Measurements from ENCODE around the gene AATK. TPM values are rescaled to one million over a fixed set of nuclear protein-coding genes. Genes with fewer than 3 reads are reported as not detected.

AATK gene
- total and polyA plus RNA-seq, 9 of the 15 experiments (the other 6 are each of a cell fraction or from before 2014, with no cell fraction given), result 0.11 to 0.55 (median 0.38) TPM; not detected in 5

DNA sequence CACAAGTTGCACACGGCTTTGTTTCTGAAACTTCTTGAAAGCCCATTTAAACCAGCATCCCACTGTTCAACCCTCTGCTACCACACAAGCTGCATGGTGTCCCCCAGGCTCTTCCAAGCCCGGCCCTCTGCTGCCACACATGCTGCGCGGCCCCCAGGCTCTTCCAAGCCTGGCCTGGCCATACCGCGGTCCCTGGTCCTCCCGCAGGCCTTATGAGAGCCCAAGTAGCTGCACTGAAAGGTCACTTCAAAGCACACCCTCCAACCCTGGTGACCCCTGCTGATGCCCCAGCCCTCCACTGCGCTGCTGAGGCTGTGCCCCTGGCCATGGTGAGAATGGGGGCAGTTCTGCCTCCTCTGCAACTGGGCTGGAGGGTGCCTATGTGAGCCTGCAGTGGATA lies 26.6 kb downstream of the AATK start:
- in situ Hi-C loops (cut with MboI) (loop anchor here (25.0 kb wide), 1 partner anchor 98 kb away; the partner anchor contains the start of genes NDUFAF8 and TEPSIN), intact Hi-C loops (cut with micrococcal nuclease) (no loop called here)
- BruUV-seq (replicated peaks), result no TSS peak
- Histone ChIP-seq H3K4me3 (no peak overlapping the region), H3K4me2 (ENCODE audit: insufficient read depth, low read length) (no peak overlapping the region), H3K27ac (ENCODE audit: extremely low read depth, low read depth, low read length) (no peak overlapping the region), H4K20me1 (replicated peaks; ENCODE audit: control insufficient read depth, insufficient read depth, low read length) (no peaks in the 10 kb centered on the region), H2AFZ (ENCODE audit: low read depth, low read length) (no peak overlapping the region), H3K79me2 (ENCODE audit: control insufficient read depth, insufficient read depth, low read length) (no peaks in the 10 kb centered on the region), H3K27me3 (ENCODE audit: control insufficient read depth in 2 of 2, insufficient read depth in 2 of 2, low read length in 2 of 2) (peaks cover 0 to 20% of the 10 kb centered on the region in 2 experiments; a peak in 2 of 5 replicates), H3K9ac (ENCODE audit: insufficient read depth in 1 of 2, low read depth in 2 of 2, low read length in 2 of 2) (no peak overlapping the region; a peak in 1 of 4 replicates), H3K9me3 (replicated peaks; ENCODE audit: control insufficient read depth, insufficient read depth, low read depth, low read length) (peaks cover 2% of the 10 kb centered on the region; the same call in 1 of the 2 replicates), H3K4me1 (replicated peaks in 1 of 2; ENCODE audit: control insufficient read depth in 2 of 2, insufficient read depth in 2 of 2, low read length in 2 of 2) (peaks cover 9 to 52% of the 10 kb centered on the region in 2 experiments; a peak in 3 of 5 replicates), H3K9me1 (ENCODE audit: control insufficient read depth, insufficient read depth, low read length) (no peaks in the 10 kb centered on the region), H3K36me3 (ENCODE audit: control insufficient read depth, insufficient read depth, low read length) (no peaks in the 10 kb centered on the region)
- WGBS (ENCODE audit: insufficient coverage, low coverage, missing lambda C conversion rate), result 26% methylated on average over 8 of the region's 8 CpGs
- ChIA-PET POLR2A (interaction anchor here (1.4 kb wide), 1 partner anchor 8 kb away, joined by 6 read pairs; no protein-coding TSS in a partner anchor), CTCF (ENCODE audit: low intra/inter-chr PET ratio) (interaction anchor here (0.9 kb wide), 1 partner anchor 103 kb away, joined by 3 read pairs; no protein-coding TSS in a partner anchor)
- FAIRE-seq (no peak), ATAC-seq (no peak), DNase-seq (ENCODE audit: extremely low read depth in 1 of 4, low spot score in 3 of 4) (no peak)
- TF ChIP-seq BCL6 (CRISPR knock-in tag; IDR thresholded peaks at IDR 0.05) (no peak), MXI1 (IDR thresholded peaks at IDR 0.05; ENCODE audit: low read depth, low read length) (no peak), NFE2 (IDR thresholded peaks at IDR 0.05; ENCODE audit: low read depth) (no peak), RFX7 (CRISPR knock-in tag; IDR thresholded peaks at IDR 0.05) (no peak), PHF8 (IDR thresholded peaks at IDR 0.05; ENCODE audit: borderline replicate concordance, low read length) (no peak), MTF1 (CRISPR knock-in tag; IDR thresholded peaks at IDR 0.05; ENCODE audit: borderline replicate concordance) (no peak), ZNF766 (CRISPR knock-in tag; conservative IDR thresholded peaks at IDR 0.05) (no peak), ZNF133 (CRISPR knock-in tag; IDR thresholded peaks at IDR 0.05) (no peak), HEY1 (CRISPR knock-in tag; IDR thresholded peaks at IDR 0.05; ENCODE audit: borderline replicate concordance) (no peak), ZNF354B (CRISPR knock-in tag; IDR thresholded peaks at IDR 0.05) (no peak), IFI16 (CRISPR knock-in tag; IDR thresholded peaks at IDR 0.05) (no peak)
- TF ChIP-seq, protein P1, sequence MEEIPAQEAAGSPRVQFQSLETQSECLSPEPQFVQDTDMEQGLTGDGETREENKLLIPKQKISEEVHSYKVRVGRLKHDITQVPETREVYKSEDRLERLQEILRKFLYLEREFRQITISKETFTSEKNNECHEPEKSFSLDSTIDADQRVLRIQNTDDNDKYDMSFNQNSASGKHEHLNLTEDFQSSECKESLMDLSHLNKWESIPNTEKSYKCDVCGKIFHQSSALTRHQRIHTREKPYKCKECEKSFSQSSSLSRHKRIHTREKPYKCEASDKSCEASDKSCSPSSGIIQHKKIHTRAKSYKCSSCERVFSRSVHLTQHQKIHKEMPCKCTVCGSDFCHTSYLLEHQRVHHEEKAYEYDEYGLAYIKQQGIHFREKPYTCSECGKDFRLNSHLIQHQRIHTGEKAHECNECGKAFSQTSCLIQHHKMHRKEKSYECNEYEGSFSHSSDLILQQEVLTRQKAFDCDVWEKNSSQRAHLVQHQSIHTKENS (CRISPR knock-in tag; IDR thresholded peaks at IDR 0.05), result no peak
- TF ChIP-seq, protein P2, sequence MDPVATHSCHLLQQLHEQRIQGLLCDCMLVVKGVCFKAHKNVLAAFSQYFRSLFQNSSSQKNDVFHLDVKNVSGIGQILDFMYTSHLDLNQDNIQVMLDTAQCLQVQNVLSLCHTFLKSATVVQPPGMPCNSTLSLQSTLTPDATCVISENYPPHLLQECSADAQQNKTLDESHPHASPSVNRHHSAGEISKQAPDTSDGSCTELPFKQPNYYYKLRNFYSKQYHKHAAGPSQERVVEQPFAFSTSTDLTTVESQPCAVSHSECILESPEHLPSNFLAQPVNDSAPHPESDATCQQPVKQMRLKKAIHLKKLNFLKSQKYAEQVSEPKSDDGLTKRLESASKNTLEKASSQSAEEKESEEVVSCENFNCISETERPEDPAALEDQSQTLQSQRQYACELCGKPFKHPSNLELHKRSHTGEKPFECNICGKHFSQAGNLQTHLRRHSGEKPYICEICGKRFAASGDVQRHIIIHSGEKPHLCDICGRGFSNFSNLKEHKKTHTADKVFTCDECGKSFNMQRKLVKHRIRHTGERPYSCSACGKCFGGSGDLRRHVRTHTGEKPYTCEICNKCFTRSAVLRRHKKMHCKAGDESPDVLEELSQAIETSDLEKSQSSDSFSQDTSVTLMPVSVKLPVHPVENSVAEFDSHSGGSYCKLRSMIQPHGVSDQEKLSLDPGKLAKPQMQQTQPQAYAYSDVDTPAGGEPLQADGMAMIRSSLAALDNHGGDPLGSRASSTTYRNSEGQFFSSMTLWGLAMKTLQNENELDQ (CRISPR knock-in tag; IDR thresholded peaks at IDR 0.05; ENCODE audit: borderline replicate concordance), result no peak
- TF ChIP-seq, protein P3, sequence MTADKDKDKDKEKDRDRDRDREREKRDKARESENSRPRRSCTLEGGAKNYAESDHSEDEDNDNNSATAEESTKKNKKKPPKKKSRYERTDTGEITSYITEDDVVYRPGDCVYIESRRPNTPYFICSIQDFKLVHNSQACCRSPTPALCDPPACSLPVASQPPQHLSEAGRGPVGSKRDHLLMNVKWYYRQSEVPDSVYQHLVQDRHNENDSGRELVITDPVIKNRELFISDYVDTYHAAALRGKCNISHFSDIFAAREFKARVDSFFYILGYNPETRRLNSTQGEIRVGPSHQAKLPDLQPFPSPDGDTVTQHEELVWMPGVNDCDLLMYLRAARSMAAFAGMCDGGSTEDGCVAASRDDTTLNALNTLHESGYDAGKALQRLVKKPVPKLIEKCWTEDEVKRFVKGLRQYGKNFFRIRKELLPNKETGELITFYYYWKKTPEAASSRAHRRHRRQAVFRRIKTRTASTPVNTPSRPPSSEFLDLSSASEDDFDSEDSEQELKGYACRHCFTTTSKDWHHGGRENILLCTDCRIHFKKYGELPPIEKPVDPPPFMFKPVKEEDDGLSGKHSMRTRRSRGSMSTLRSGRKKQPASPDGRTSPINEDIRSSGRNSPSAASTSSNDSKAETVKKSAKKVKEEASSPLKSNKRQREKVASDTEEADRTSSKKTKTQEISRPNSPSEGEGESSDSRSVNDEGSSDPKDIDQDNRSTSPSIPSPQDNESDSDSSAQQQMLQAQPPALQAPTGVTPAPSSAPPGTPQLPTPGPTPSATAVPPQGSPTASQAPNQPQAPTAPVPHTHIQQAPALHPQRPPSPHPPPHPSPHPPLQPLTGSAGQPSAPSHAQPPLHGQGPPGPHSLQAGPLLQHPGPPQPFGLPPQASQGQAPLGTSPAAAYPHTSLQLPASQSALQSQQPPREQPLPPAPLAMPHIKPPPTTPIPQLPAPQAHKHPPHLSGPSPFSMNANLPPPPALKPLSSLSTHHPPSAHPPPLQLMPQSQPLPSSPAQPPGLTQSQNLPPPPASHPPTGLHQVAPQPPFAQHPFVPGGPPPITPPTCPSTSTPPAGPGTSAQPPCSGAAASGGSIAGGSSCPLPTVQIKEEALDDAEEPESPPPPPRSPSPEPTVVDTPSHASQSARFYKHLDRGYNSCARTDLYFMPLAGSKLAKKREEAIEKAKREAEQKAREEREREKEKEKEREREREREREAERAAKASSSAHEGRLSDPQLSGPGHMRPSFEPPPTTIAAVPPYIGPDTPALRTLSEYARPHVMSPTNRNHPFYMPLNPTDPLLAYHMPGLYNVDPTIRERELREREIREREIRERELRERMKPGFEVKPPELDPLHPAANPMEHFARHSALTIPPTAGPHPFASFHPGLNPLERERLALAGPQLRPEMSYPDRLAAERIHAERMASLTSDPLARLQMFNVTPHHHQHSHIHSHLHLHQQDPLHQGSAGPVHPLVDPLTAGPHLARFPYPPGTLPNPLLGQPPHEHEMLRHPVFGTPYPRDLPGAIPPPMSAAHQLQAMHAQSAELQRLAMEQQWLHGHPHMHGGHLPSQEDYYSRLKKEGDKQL (CRISPR knock-in tag; IDR thresholded peaks at IDR 0.05; ENCODE audit: borderline replicate concordance), result no peak
